ENCODE measurements around the gene FBXW11. TPM values are rescaled to one million over a fixed set of nuclear protein-coding genes. Genes with fewer than 3 reads are reported as not detected.

FBXW11 gene
- total RNA-seq, 1 experiment from 2014 or later: 54.8 TPM

- Histone ChIP-seq H3F3A (ENCODE audit: insufficient read depth, low read depth) (peaks cover 10% of the 10 kb centered on the region; the same call in 1 of the 2 replicates), H3K36me3 (ENCODE audit: low read depth) (peaks cover 9% of the 10 kb centered on the region; the same call in 1 of the 2 replicates), H3K9me3 (ENCODE audit: insufficient read depth, low read depth) (no peaks in the 10 kb centered on the region), H3K79me2 (ENCODE audit: low read depth) (peaks cover 91% of the 10 kb centered on the region), H3K4me2 (peak overlapping the region; percentile 89), H3K9me2 (ENCODE audit: insufficient read depth) (no peaks in the 10 kb centered on the region), H3K4me3 (peak overlapping the region; percentile 86; the same call in 1 of the 2 replicates), H3K4me1 (replicated peaks; ENCODE audit: insufficient read depth) (peaks cover 27% of the 10 kb centered on the region), H2AFZ (no peak overlapping the region), H4K20me1 (ENCODE audit: insufficient read depth) (peaks cover 48% of the 10 kb centered on the region), H3K27me3 (ENCODE audit: insufficient read depth, low read depth) (no peaks in the 10 kb centered on the region), H3K27ac (no peak overlapping the region)
- POLR2A ChIA-PET (ENCODE audit: unreplicated experiment): no interaction called here
- TF ChIP-seq EZH2 (IDR thresholded peaks at IDR 0.05; ENCODE audit: low read depth) (no peak), CTCF (conservative IDR thresholded peaks at IDR 0.05) (no peak)
- DNase-seq: no peak
- intact Hi-C loops (cut with micrococcal nuclease; ENCODE audit: unreplicated experiment): no loop called here
- no TSS peak for BruUV-seq (replicated peaks)
- CTCF ChIA-PET: no interaction called here
Observed at GRCh38 chr5:172002840-172003512, 3.5 kb downstream of the FBXW11 start.

- no peak for DNase-seq
Observed at GRCh38 chr5:172002310-172002709, 4.1 kb downstream of the FBXW11 start.

GRCh38 chr5:171999877-172000276 is 6.6 kb downstream of the FBXW11 start:
- POLR2A ChIA-PET (ENCODE audit: unreplicated experiment): interaction anchor here (0.6 kb wide), 1 partner anchor 408 kb away, joined by 5 read pairs; no protein-coding TSS in a partner anchor
- no TSS peak for BruUV-seq (replicated peaks)
- no peaks in the 10 kb centered on the region for H3K9me3 ChIP-seq (ENCODE audit: insufficient read depth, low read depth)
- no peaks in the 10 kb centered on the region for H3K9me2 ChIP-seq (ENCODE audit: insufficient read depth)
- no peak for DNase-seq
- H3K4me1 ChIP-seq (replicated peaks; ENCODE audit: insufficient read depth): peaks cover 29% of the 10 kb centered on the region
- CTCF ChIA-PET: no interaction called here
- no peak overlapping the region for H3K4me2 ChIP-seq
- H3K27ac ChIP-seq: no peak overlapping the region
- intact Hi-C loops (cut with micrococcal nuclease; ENCODE audit: unreplicated experiment): no loop called here
- no peaks in the 10 kb centered on the region; the same call in 1 of the 2 replicates for H3F3A ChIP-seq (ENCODE audit: insufficient read depth, low read depth)
- H2AFZ ChIP-seq: no peak overlapping the region
- peaks cover 97% of the 10 kb centered on the region for H3K79me2 ChIP-seq (ENCODE audit: low read depth)
- peaks cover 48% of the 10 kb centered on the region for H4K20me1 ChIP-seq (ENCODE audit: insufficient read depth)
- peaks cover 9% of the 10 kb centered on the region; the same call in 1 of the 2 replicates for H3K36me3 ChIP-seq (ENCODE audit: low read depth)
- no peak overlapping the region for H3K4me3 ChIP-seq
- no peak for TF ChIP-seq CTCF (conservative IDR thresholded peaks at IDR 0.05)
- no peak for TF ChIP-seq EZH2 (IDR thresholded peaks at IDR 0.05; ENCODE audit: low read depth)
- H3K27me3 ChIP-seq (ENCODE audit: insufficient read depth, low read depth): no peaks in the 10 kb centered on the region

More at GRCh38 chr5:172002310-172002709, 4.1 kb downstream of the FBXW11 start:
- Histone ChIP-seq H3K4me3 (no peak overlapping the region), H3K4me1 (replicated peaks; ENCODE audit: insufficient read depth) (peaks cover 27% of the 10 kb centered on the region), H3K27ac (no peak overlapping the region), H3K36me3 (ENCODE audit: low read depth) (peaks cover 9% of the 10 kb centered on the region; the same call in 1 of the 2 replicates), H4K20me1 (ENCODE audit: insufficient read depth) (peaks cover 54% of the 10 kb centered on the region), H3K9me2 (ENCODE audit: insufficient read depth) (no peaks in the 10 kb centered on the region), H3K27me3 (ENCODE audit: insufficient read depth, low read depth) (no peaks in the 10 kb centered on the region), H3K4me2 (no peak overlapping the region), H3K79me2 (ENCODE audit: low read depth) (peaks cover 91% of the 10 kb centered on the region), H3F3A (ENCODE audit: insufficient read depth, low read depth) (peaks cover 10% of the 10 kb centered on the region; the same call in 1 of the 2 replicates), H2AFZ (no peak overlapping the region), H3K9me3 (ENCODE audit: insufficient read depth, low read depth) (no peaks in the 10 kb centered on the region)
- ChIA-PET POLR2A (ENCODE audit: unreplicated experiment) (no interaction called here), CTCF (interaction anchor here (0.7 kb wide), 1 partner anchor 31 kb away, joined by 4 read pairs; no protein-coding TSS in a partner anchor)
- intact Hi-C loops (cut with micrococcal nuclease; ENCODE audit: unreplicated experiment): no loop called here
- no TSS peak for BruUV-seq (replicated peaks)
- TF ChIP-seq EZH2 (IDR thresholded peaks at IDR 0.05; ENCODE audit: low read depth) (no peak), CTCF (conservative IDR thresholded peaks at IDR 0.05) (peak; percentile 54)
